HEK293 (cell line): Measurements from ENCODE around the gene PALD1.

ENCODE experiments used
- EGR2 ChIP-seq: fragments of 450-650 bp; formaldehyde crosslinking; IDR thresholded peaks from 2 replicates; pipeline ENCODE4 v1.5.1; 2016; ENCODE audit warnings: low read depth, missing biosample characterization, missing genetic modification characterization
- GLIS1 ChIP-seq: fragments of 450-650 bp; formaldehyde crosslinking; IDR thresholded peaks from 2 replicates; pipeline ENCODE4 v1.5.1; 2016; ENCODE audit warnings: missing biosample characterization, missing genetic modification characterization
- GLIS2 ChIP-seq: fragments of 450-650 bp; formaldehyde crosslinking; IDR thresholded peaks from 2 replicates; pipeline ENCODE4 v1.5.1; 2016; ENCODE audit warnings: missing biosample characterization, missing genetic modification characterization
- MEIS1 ChIP-seq: sonication (generic); formaldehyde crosslinking; IDR thresholded peaks from 2 replicates; pipeline ENCODE4 v1.8.1; 2022; ENCODE audit warnings: missing genetic modification reagents, mild to moderate bottlenecking, borderline replicate concordance
- PRDM2 ChIP-seq: fragments of 450-650 bp; formaldehyde crosslinking; IDR thresholded peaks from 2 replicates; pipeline ENCODE4 v1.5.1; 2016; ENCODE audit warnings: missing biosample characterization, missing genetic modification characterization, borderline replicate concordance
- ZBTB44 ChIP-seq: fragments of 450-650 bp; IDR thresholded peaks from 2 replicates; pipeline ENCODE4 v1.5.1; 2018; ENCODE audit warnings: missing biosample characterization, mild to moderate bottlenecking, missing genetic modification characterization
- ZBTB48 ChIP-seq: fragments of 450-650 bp; formaldehyde crosslinking; IDR thresholded peaks from 2 replicates; pipeline ENCODE4 v1.5.1; 2016; ENCODE audit warnings: missing biosample characterization, missing genetic modification characterization
- ZFHX2 ChIP-seq: fragments of 450-650 bp; formaldehyde crosslinking; conservative IDR thresholded peaks from 2 replicates; pipeline ENCODE4 v1.5.1; 2016; ENCODE audit warnings: missing biosample characterization, missing genetic modification characterization
- ZFP41 ChIP-seq: fragments of 450-650 bp; formaldehyde crosslinking; IDR thresholded peaks from 2 replicates; pipeline ENCODE4 v1.5.1; 2016; ENCODE audit warnings: missing biosample characterization, missing genetic modification characterization, borderline replicate concordance
- ZNF16 ChIP-seq: fragments of 450-650 bp; formaldehyde crosslinking; IDR thresholded peaks from 2 replicates; pipeline ENCODE4 v1.5.1; 2016; ENCODE audit warnings: low read depth, missing biosample characterization, missing genetic modification characterization
- ZNF18 ChIP-seq: fragments of 450-650 bp; formaldehyde crosslinking; IDR thresholded peaks from 2 replicates; pipeline ENCODE4 v1.5.1; 2016; ENCODE audit warnings: missing biosample characterization, missing genetic modification characterization
- ZNF184 ChIP-seq: fragments of 450-650 bp; IDR thresholded peaks from 2 replicates; pipeline ENCODE4 v1.5.1; 2018; ENCODE audit warnings: missing biosample characterization, mild to moderate bottlenecking, missing genetic modification characterization
- ZNF311 ChIP-seq: fragments of 450-650 bp; formaldehyde crosslinking; IDR thresholded peaks from 2 replicates; pipeline ENCODE4 v1.5.1; 2017; ENCODE audit warnings: missing biosample characterization, missing genetic modification characterization, borderline replicate concordance
- ZNF404 ChIP-seq: fragments of 450-650 bp; formaldehyde crosslinking; IDR thresholded peaks from 2 replicates; pipeline ENCODE4 v1.5.1; 2017; ENCODE audit warnings: missing biosample characterization, missing genetic modification characterization
- ZNF433 ChIP-seq: fragments of 450-650 bp; formaldehyde crosslinking; IDR thresholded peaks from 2 replicates; pipeline ENCODE4 v1.5.1; 2016; ENCODE audit warnings: missing biosample characterization, missing genetic modification characterization, low read depth
- ZNF510 ChIP-seq: fragments of 450-650 bp; formaldehyde crosslinking; IDR thresholded peaks from 2 replicates; pipeline ENCODE4 v1.5.1; 2018; ENCODE audit warnings: mild to moderate bottlenecking, missing genetic modification characterization, missing biosample characterization; ENCODE audit not compliant: insufficient replicate concordance
- ZNF549 ChIP-seq: fragments of 450-650 bp; IDR thresholded peaks from 2 replicates; pipeline ENCODE4 v1.5.1; 2018; ENCODE audit warnings: missing biosample characterization, missing genetic modification characterization, mild to moderate bottlenecking, inconsistent platforms, moderate library complexity
- ZNF571 ChIP-seq: fragments of 450-650 bp; formaldehyde crosslinking; IDR thresholded peaks from 2 replicates; pipeline ENCODE4 v1.5.0; 2017; ENCODE audit warnings: missing biosample characterization, missing genetic modification characterization
- ZNF624 ChIP-seq: fragments of 450-650 bp; formaldehyde crosslinking; IDR thresholded peaks from 2 replicates; pipeline ENCODE4 v1.5.1; 2017; ENCODE audit warnings: missing biosample characterization, missing genetic modification characterization
- ZNF670 ChIP-seq: fragments of 450-650 bp; formaldehyde crosslinking; IDR thresholded peaks from 2 replicates; pipeline ENCODE4 v1.5.1; 2016; ENCODE audit warnings: missing biosample characterization, missing genetic modification characterization, low read depth
- ZNF707 ChIP-seq: fragments of 450-650 bp; formaldehyde crosslinking; IDR thresholded peaks from 2 replicates; pipeline ENCODE4 v1.5.1; 2016; ENCODE audit warnings: missing biosample characterization, missing genetic modification characterization
- ZSCAN16 ChIP-seq: fragments of 450-650 bp; formaldehyde crosslinking; IDR thresholded peaks from 2 replicates; pipeline ENCODE4 v1.5.1; 2016; ENCODE audit warnings: missing biosample characterization, missing genetic modification characterization
- ZSCAN23 ChIP-seq: fragments of 450-650 bp; formaldehyde crosslinking; IDR thresholded peaks from 2 replicates; pipeline ENCODE4 v1.5.1; 2016; ENCODE audit warnings: missing biosample characterization, missing genetic modification characterization
- ZSCAN5A ChIP-seq: fragments of 450-650 bp; formaldehyde crosslinking; IDR thresholded peaks from 2 replicates; pipeline ENCODE4 v1.5.1; 2016; ENCODE audit warnings: missing biosample characterization, missing genetic modification characterization
- TF ChIP-seq, protein P1 (sequence below): fragments of 450-650 bp; formaldehyde crosslinking; IDR thresholded peaks from 2 replicates; pipeline ENCODE4 v1.5.1; 2017; ENCODE audit warnings: missing biosample characterization, missing genetic modification characterization
- TF ChIP-seq, protein P2 (sequence below): fragments of 450-650 bp; formaldehyde crosslinking; IDR thresholded peaks from 2 replicates; pipeline ENCODE4 v1.5.1; 2016; ENCODE audit warnings: missing biosample characterization, missing genetic modification characterization

Gene PALD1

DNA sequence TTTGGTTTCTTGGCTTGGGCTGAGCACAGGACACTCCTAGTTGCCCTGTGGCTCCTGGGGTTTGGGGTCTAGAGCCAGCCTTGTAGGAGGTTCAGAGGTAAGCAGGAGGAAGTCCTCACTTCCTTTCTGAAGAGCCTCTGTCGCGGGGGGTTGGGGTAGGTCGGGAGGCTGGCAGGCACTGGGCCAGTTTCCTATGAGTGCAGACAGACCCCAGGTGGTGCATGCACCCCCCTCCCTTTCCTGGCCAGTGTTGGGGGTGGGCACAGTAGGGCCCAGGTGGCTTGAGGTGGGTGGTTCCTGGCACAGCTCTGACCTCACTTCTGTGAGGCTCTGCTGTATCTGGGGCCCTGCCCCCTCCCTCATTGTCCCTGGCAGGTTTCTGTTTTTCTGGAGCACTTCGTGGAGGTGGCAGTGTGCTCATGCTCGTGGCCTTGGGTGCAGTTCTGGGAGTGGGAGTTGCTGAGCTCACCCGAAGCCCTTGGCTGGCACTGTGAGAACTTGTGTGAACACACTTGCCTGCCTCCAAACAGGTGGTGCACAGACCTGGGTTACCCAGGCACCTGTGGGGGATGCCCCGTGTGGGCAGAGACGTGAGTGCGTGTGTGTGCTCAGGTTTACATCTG lies 1.8 kb downstream of the PALD1 start (continued):
- TF ChIP-seq PRDM2 (tag by site-specific recombination) (no peak), ZSCAN16 (tag by site-specific recombination) (no peak), ZBTB48 (tag by site-specific recombination) (no peak), ZSCAN23 (tag by site-specific recombination) (no peak), ZNF16 (tag by site-specific recombination) (no peak), MEIS1 (CRISPR knock-in tag) (no peak), ZNF433 (tag by site-specific recombination) (no peak), ZFP41 (no peak), ZSCAN5A (tag by site-specific recombination) (no peak), ZNF549 (tag by site-specific recombination) (no peak), ZNF624 (tag by site-specific recombination) (no peak), GLIS1 (peak; percentile 59), ZNF404 (no peak), EGR2 (peak; percentile 93), ZNF670 (no peak), ZBTB44 (tag by site-specific recombination) (no peak), ZNF571 (tag by site-specific recombination) (no peak), ZNF707 (tag by site-specific recombination) (no peak), GLIS2 (tag by site-specific recombination) (peak; percentile 63), ZNF510 (tag by site-specific recombination) (no peak), ZNF184 (no peak), ZNF311 (tag by site-specific recombination) (no peak), ZNF18 (tag by site-specific recombination) (0 out of 2 replicates have a peak, but pooled peaks have one; percentile 50), ZFHX2 (tag by site-specific recombination) (peak; percentile 94)
- TF ChIP-seq, protein P1, sequence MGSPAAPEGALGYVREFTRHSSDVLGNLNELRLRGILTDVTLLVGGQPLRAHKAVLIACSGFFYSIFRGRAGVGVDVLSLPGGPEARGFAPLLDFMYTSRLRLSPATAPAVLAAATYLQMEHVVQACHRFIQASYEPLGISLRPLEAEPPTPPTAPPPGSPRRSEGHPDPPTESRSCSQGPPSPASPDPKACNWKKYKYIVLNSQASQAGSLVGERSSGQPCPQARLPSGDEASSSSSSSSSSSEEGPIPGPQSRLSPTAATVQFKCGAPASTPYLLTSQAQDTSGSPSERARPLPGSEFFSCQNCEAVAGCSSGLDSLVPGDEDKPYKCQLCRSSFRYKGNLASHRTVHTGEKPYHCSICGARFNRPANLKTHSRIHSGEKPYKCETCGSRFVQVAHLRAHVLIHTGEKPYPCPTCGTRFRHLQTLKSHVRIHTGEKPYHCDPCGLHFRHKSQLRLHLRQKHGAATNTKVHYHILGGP (tag by site-specific recombination) = no peak
- TF ChIP-seq, protein P2, sequence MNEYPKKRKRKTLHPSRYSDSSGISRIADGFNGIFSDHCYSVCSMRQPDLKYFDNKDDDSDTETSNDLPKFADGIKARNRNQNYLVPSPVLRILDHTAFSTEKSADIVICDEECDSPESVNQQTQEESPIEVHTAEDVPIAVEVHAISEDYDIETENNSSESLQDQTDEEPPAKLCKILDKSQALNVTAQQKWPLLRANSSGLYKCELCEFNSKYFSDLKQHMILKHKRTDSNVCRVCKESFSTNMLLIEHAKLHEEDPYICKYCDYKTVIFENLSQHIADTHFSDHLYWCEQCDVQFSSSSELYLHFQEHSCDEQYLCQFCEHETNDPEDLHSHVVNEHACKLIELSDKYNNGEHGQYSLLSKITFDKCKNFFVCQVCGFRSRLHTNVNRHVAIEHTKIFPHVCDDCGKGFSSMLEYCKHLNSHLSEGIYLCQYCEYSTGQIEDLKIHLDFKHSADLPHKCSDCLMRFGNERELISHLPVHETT (tag by site-specific recombination) = no peak
